Diencephalon (tissue), 1 donor: ENCODE results near the gene VCX. TPM values are rescaled to one million over a fixed set of nuclear protein-coding genes. Genes with fewer than 3 reads are reported as not detected.

ENCODE experiments used
- total RNA-seq: library from RNA; depleted of rRNA; stranded (reverse); fragments of >200 nt; gene quantifications from one replicate; pipeline ENCODE4 v1.2.3, GENCODE V29; 2014

Gene VCX
- not detected for total RNA-seq

GRCh38 chrX:7842871-7843270 is at the start of gene VCX:
Gene VCX (plus strand): TSS chrX:7843171. CDS start chrX:7843204, 33 bp downstream.

Other genes starting within 250 kb of the VCX start
- gene PNPLA4, start 84.2 kb downstream of the VCX start, total RNA-seq, result 12.2 TPM